Breast epithelium (tissue), 4 donors: ENCODE measurements around the gene CNDP1. TPM values are rescaled to one million over a fixed set of nuclear protein-coding genes. Genes with fewer than 3 reads are reported as not detected.

Source experiments
- DNase-seq, 2 donors: peaks; one replicate each; pipeline ENCODE4 v3.0.0-alpha.2; 2019; ENCODE audit warnings: low spot score in 2 of 2
- H3K27ac ChIP-seq, 2 donors: fragments of 200-600 bp; sonication (generic) in 1 of 2; one replicate each; pipeline ENCODE4 v1.5.1; 2016 to 2019; ENCODE audit warnings: mild to moderate bottlenecking in 1 of 2
- H3K27me3 ChIP-seq, 2 donors: fragments of 200-600 bp; sonication (generic) in 1 of 2; one replicate each; pipeline versions ENCODE4 v1.5.1 to v1.6.0; 2017 to 2019; ENCODE audit warnings: control low read depth in 1 of 2, mild to moderate bottlenecking in 1 of 2
- H3K36me3 ChIP-seq: fragments of 200-600 bp; one replicate; pipeline ENCODE4 v1.5.1; 2019
- H3K4me1 ChIP-seq, 2 donors: fragments of 200-600 bp; sonication (generic); one replicate each; pipeline ENCODE4 v1.5.1; 2016 to 2019; ENCODE audit warnings: control low read depth in 1 of 2
- H3K4me3 ChIP-seq, 3 donors: fragments of 200-600 bp; sonication (generic); 1 replicate in 2 of 3; 2 replicates in 1 of 3; pipeline ENCODE4 v1.5.1; 2016 to 2019; ENCODE audit warnings: mild to moderate bottlenecking in 3 of 3, moderate library complexity in 2 of 3
- H3K9me3 ChIP-seq, 2 donors: fragments of 200-600 bp; sonication (generic) in 1 of 2; one replicate each; pipeline ENCODE4 v1.5.1; 2016 to 2019; ENCODE audit warnings: control low read depth in 1 of 2
- CTCF ChIP-seq, 3 donors: fragments of 450-650 bp; IDR thresholded peaks; one replicate each; pipeline ENCODE4 v1.5.1; 2016 to 2017; ENCODE audit warnings: antibody characterized with exemption in 3 of 3, mild to moderate bottlenecking in 3 of 3, moderate library complexity in 3 of 3
- POLR2A ChIP-seq: fragments of 450-650 bp; IDR thresholded peaks from one replicate; pipeline ENCODE4 v1.6.1; 2016; ENCODE audit warnings: antibody characterized with exemption, mild to moderate bottlenecking, moderate library complexity
- POLR2AphosphoS5 ChIP-seq, 3 donors: sonication (generic); formaldehyde crosslinking; IDR thresholded peaks; one replicate each; pipeline ENCODE4 v1.6.1; 2017; ENCODE audit warnings: antibody characterized with exemption in 3 of 3
- intact Hi-C: fragments of 100-400 bp; cut with DNase I; formaldehyde crosslinking; loops from one replicate; pipeline ENCODE4 v1.15.1; 2023; ENCODE audit warnings: low total_unique reads
- total RNA-seq, 3 donors: library from RNA; depleted of rRNA; stranded (reverse); fragments of >200 nt; gene quantifications; one replicate each; pipeline ENCODE4 v1.1.0, GENCODE V29; 2016

Gene CNDP1
- total RNA-seq, 3 donors from 2014 or later = 0.33 TPM; not detected in 2

DNA sequence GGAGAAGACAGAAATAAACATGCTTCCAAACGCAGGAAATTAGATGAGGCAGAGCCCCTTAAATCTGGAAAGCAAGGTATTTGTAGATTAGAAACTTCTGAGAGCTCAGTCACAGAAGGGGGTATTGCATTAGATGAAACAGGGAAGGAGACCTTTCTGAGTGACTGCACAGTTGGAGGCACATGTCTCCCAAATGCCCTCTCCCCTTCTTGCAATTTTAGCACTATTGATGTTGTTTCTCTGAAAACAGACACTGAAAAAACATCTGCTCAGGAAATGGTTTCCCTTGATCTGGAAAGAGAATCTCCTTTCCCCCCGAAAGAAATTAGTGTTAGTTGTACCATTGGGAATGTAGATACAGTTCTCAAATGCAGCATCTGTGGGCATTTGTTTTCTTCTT lies 96.9 kb downstream of the CNDP1 start:
- intact Hi-C loops = loop anchor here (5.0 kb wide), 1 partner anchor 434 kb away; no protein-coding TSS in a partner anchor
- H3K4me3 ChIP-seq = no peak overlapping the region
- no peaks in the 10 kb centered on the region for H3K27me3 ChIP-seq
- DNase-seq = no peak
- H3K27ac ChIP-seq = no peak overlapping the region
- no peaks in the 10 kb centered on the region for H3K9me3 ChIP-seq
- H3K36me3 ChIP-seq = peaks cover 4% of the 10 kb centered on the region
- no peaks in the 10 kb centered on the region for H3K4me1 ChIP-seq
- no peak for TF ChIP-seq CTCF (IDR thresholded peaks at IDR 0.05)
- TF ChIP-seq POLR2A = no peak

GRCh38 chr18:74631623-74632350 lies 97.5 kb downstream of the CNDP1 start:
- DNase-seq = no peak
- H3K27me3 ChIP-seq = no peaks in the 10 kb centered on the region
- H3K36me3 ChIP-seq = peaks cover 4% of the 10 kb centered on the region
- TF ChIP-seq POLR2AphosphoS5 (IDR thresholded peaks at IDR 0.05) (no peak), CTCF (IDR thresholded peaks at IDR 0.05) (no peak), POLR2A (no peak)
- no peak overlapping the region for H3K27ac ChIP-seq
- intact Hi-C loops = loop anchor here (5.0 kb wide), 1 partner anchor 434 kb away; no protein-coding TSS in a partner anchor
- no peak overlapping the region for H3K4me3 ChIP-seq
- H3K9me3 ChIP-seq = no peaks in the 10 kb centered on the region
- no peaks in the 10 kb centered on the region for H3K4me1 ChIP-seq

GRCh38 chr18:74632351-74632679 lies 98.0 kb downstream of the CNDP1 start:
- Histone ChIP-seq H3K9me3 (no peaks in the 10 kb centered on the region), H3K27ac (no peak overlapping the region), H3K36me3 (peaks cover 4% of the 10 kb centered on the region), H3K4me3 (no peak overlapping the region), H3K27me3 (no peaks in the 10 kb centered on the region), H3K4me1 (no peaks in the 10 kb centered on the region)
- intact Hi-C loops = loop anchor here (5.0 kb wide), 1 partner anchor 435 kb away; no protein-coding TSS in a partner anchor
- DNase-seq = no peak
- no peak for TF ChIP-seq POLR2AphosphoS5 (IDR thresholded peaks at IDR 0.05)

- Histone ChIP-seq H3K9me3 (no peaks in the 10 kb centered on the region), H3K27ac (no peak overlapping the region), H3K36me3 (peaks cover 4% of the 10 kb centered on the region), H3K27me3 (no peaks in the 10 kb centered on the region), H3K4me3 (no peak overlapping the region), H3K4me1 (no peaks in the 10 kb centered on the region)
- TF ChIP-seq CTCF (IDR thresholded peaks at IDR 0.05) = no peak
- no peak for TF ChIP-seq POLR2AphosphoS5 (IDR thresholded peaks at IDR 0.05)
- TF ChIP-seq POLR2A = no peak
- no peak for DNase-seq
- intact Hi-C loops = loop anchor here (5.0 kb wide), 1 partner anchor 436 kb away; no protein-coding TSS in a partner anchor
Observed at GRCh38 chr18:74632856-74633255, 98.6 kb downstream of the CNDP1 start.

DNA sequence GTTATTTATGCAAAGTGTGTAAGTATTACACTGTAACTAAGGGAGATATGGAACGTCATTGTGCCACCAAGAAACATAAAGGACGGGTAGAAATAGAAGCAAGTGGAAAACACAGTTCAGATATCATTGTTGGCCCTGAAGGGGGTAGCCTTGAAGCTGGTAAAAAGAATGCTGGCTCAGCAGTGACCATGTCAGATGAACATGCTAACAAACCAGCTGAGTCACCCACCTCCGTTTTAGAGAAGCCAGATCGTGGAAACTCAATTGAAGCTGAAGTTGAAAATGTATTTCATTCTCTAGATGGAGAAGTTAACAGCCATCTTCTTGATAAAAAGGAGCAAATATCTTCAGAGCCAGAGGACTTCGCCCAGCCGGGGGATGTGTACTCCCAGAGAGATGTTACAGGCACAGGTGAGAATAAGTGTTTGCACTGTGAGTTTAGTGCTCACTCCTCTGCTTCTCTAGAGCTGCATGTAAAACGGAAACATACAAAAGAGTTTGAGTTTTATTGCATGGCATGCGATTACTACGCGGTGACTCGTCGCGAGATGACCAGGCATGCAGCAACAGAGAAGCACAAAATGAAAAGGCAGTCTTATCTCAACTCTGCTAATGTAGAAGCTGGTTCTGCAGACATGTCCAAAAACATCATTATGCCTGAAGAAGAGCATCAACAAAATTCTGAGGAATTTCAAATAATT lies 99.5 kb downstream of the CNDP1 start:
- TF ChIP-seq POLR2AphosphoS5 (IDR thresholded peaks at IDR 0.05) (no peak), POLR2A (no peak), CTCF (IDR thresholded peaks at IDR 0.05) (no peak)
- Histone ChIP-seq H3K9me3 (no peaks in the 10 kb centered on the region), H3K27ac (no peak overlapping the region), H3K4me3 (no peak overlapping the region), H3K4me1 (no peaks in the 10 kb centered on the region), H3K36me3 (peaks cover 4% of the 10 kb centered on the region), H3K27me3 (no peaks in the 10 kb centered on the region)
- DNase-seq = no peak
- intact Hi-C loops = loop anchor here (5.0 kb wide), 1 partner anchor 437 kb away; no protein-coding TSS in a partner anchor
